ENCODE results near the gene SSH2. TPM values are rescaled to one million over a fixed set of nuclear protein-coding genes. Genes with fewer than 3 reads are reported as not detected.

SSH2 gene
- total RNA-seq, 1 donor from 2014 or later: 11.2 TPM

DNA sequence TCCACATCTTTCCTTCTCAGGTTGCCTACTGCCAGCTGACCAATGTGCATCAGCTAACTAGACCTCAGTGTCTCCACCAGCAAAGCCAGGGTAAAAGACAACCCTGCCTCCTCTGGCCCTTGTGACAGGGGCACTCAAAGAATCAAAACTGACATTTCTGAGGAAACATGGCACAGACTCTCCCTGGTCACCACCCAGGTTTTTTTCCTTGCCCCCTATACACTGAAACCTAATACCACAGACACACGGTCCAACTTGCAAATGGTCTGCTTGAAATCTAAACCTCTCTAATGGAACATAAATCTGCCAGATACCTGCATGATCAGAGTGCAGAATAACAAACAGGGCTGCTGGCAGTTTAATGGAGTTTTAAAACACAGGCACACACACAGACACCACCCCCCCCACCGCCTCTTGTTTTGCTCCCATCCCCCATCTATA, 287.8 kb downstream of the SSH2 start:
- no peak for DNase-seq (ENCODE audit: low spot score)
- ATAC-seq: no peak

DNA sequence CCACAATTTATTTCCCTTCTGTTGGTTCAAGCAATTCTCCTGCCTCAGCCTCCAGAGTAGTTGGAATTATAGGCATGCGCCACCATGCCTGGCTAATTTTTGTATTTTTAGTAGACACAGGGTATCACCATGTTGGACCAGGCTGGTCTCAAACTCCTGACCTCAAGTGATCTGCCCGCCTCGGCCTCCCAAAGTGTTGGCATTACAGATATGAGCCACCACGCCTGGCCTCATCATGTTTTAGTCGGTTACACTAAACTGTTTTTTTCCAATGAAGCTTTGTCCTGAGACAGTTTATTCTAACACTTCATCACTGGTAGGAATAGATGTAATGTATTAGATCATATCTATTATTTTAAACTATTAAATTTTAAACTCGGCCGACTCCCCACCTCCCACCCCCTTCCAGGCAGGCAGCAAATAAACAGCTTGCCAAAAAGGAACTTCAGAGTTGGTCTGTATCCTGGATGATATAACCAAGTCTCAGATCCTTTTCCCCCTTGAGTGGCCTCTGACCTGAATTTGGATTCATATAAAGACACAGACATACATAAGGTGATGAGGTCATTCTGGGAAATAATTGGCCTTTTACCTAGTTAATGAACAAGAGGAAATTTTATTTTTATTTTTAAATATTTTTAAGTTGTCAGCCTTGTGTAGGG, 288.9 kb downstream of the SSH2 start:
- DNase-seq (ENCODE audit: low spot score) (no peak), ATAC-seq (no peak)

DNA sequence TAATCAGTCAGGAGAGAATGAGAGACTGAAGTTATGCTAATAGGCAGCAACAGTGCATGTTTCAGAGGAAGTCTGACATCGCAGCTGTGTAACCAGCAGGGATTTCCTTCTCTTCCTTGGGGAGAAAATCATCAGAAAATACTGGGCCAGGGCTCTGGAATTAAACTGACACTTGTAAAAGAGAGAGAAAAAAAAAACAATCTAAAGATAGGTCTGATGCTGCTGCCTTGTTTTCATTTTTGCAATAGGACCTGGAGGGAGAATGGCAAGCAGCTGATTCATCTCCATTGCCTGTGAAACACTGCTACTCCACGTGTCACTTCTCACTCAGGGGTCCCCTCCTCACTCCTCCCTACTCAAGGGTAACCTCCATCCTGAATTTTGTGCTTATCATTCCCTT, 289.6 kb downstream of the SSH2 start:
- DNase-seq (ENCODE audit: low spot score) (no peak), ATAC-seq (no peak)

DNA sequence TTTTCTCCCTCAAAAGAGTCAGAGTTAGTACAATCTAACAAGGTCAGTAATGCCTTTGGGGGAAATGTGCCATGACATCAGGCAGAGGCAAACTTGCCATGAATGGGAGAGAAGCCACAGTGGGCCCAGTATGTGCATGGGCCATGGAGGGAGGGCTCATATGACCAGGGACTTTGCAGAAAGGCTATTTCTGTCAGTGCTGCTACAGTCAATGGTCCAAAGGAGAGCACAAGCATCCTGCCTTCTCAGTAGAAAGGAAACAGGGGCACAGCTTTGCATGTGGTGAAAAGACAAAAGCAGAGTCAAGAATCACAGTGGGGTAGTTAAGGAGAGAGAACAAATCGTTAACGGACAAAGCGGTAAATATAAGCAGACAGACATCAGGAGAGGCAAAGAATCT, 296.1 kb downstream of the SSH2 start:
- DNase-seq (ENCODE audit: low spot score) (no peak), ATAC-seq (no peak)

DNA sequence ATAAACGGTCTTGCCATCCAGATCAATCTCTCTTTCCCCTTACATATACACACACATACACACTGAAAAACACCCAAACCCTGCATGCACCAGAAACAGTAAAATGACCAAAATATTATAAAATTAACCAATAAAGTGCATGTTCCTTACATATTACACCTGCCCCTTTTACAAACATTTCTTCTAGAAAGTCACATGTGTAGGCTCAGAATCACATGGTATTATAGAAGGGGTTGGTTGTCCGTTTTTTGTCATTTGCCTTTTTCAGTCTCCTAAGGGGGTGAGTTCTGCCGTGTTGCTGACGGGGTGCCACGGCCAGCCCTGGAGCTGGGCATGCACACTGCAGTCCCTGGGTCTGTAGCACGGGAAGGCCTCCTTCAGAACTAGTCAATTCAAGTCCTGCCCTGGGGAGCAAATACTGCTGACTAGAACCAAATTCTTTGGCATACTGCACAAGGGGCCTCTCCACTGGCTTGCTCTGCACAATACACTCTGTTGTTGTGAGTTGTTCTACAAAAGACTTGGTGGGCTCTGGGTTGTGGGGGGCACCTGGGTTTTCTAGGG, 299.3 kb downstream of the SSH2 start:
- ATAC-seq (no peak), DNase-seq (ENCODE audit: low spot score) (no peak)

DNA sequence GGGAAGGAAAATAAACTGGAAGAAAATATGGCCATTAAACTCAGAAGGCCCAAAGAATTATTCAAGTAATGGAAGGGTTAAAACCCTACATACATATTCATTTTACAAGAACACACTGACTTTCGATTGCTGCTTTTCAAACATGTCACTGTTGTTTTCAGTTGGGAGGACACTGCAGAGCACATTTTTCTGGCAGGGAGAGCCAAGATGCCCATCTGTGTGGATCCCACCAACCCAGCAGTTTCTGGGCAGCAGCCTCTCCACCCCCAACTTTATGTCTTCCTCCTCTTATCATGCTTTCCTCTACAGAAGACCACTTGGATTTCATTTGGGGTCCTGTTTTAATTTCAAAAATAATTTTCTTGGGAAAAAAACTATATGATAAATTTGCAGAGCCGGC, 300.2 kb downstream of the SSH2 start:
- ATAC-seq (no peak), DNase-seq (ENCODE audit: low spot score) (no peak)

DNA sequence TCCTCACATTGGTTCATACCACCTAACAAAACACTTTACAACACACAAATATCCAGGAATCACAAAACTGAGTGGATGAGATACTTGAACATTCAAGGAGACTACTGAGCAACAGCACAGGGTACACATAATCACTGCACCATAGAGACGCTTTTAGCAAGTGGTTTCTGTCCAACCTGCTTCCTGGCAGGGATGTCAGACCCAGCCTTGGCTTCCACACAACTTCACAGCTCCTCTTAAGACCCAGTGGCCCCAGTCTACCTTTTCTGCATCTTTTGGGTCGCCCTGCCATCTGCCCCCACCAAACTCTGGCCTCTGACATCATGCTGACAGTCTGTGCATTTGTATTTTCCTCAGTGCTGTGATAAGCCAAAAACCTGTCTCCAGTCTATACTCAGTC, 301.4 kb downstream of the SSH2 start:
- no peak for DNase-seq (ENCODE audit: low spot score)
- ATAC-seq: no peak

DNA sequence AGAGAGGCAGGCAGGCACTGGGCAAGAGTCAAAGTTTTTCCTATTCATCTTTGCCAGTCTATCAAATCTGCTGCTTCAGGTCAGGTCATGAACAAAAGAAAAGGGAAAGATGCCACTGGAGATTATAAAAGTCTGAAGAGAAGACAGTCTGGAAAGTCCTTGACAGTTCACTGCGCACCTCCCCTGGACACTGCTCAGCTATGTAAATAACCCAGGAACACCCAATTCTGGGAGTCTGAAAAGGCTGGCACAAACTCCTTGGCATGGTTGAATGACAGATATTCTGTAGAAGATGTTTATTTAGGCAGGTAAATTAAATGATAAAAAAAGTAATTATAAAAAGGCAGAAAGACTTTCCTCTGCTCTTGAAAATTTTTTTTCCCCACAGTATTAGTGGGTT, 302.1 kb downstream of the SSH2 start:
- no peak for ATAC-seq

DNA sequence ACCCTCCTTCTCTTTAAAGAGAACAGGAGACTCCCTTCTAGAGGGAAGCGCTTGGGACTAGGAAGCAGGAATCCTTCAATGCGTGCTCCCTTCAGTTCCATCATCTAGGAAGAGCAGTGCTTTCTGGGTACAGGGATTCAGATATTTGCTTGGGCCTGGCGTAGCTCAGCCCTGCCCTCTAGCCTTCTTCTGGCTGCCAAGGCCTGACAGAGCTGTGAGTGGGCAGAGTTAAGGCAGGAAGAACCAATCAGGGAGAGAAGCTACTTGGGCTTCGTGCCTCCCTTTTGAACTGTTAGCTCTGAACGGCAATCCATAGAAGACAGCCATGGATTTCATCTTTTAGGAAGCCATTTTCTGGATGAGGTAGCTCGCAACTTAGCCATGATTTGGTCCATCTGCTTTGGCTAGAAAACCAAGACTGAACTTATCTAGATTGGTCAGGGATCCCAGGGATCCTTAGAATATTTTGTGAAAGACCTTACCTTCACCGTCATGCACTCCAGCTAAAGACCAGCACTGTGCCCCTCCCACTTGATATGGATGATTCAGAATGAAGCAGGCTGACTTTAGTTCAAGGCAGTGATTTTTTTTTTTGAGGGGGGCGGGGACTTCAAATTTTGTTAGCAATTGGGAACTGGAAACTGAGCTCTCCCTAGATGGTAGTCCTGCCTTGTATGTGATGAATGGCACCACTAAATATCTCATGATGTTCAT, 304.8 kb downstream of the SSH2 start:
- DNase-seq (ENCODE audit: low spot score): no peak
- ATAC-seq: peak; percentile 30

More for the DNA sequence above, 302.1 kb downstream of the SSH2 start:
- no peak for DNase-seq (ENCODE audit: low spot score)

DNA sequence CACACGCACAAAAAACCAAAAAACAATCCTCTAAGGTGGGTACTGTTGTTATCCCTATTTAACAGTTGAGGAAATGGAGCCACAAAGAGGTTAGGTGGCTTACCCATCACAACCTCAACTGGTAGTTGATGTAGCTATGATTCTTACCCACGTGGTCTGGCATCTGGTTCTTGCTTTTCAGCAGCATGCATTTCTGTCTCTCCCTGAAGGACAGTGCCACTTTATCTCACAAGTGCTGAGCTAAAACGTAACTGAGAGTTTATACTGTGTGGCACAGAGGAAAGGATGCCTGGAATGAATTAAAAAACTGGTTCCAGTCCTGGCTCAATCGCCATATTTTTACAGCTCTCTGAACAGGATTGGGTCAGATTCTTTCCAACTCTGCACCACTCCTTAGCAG, 305.4 kb downstream of the SSH2 start:
- DNase-seq (ENCODE audit: low spot score) (no peak), ATAC-seq (no peak)

DNA sequence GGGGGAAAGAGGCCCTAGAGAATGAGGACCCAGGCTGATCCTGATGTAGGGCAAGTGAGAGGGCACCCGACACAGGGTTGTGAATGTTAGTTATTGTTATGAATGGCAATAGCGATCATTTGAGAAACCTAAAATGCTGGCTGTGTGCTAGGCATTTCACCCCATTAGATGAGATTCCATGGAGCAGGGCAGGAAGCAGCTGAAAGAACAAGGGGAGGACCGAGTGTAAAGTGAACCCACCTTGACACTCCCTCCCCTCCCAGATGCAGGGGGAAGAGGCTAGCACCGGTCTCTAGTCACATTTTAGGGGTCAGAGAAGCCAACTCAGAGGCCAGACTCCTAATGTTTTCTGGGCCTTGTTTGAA, 306.8 kb downstream of the SSH2 start:
- DNase-seq (ENCODE audit: low spot score) (no peak), ATAC-seq (no peak)

DNA sequence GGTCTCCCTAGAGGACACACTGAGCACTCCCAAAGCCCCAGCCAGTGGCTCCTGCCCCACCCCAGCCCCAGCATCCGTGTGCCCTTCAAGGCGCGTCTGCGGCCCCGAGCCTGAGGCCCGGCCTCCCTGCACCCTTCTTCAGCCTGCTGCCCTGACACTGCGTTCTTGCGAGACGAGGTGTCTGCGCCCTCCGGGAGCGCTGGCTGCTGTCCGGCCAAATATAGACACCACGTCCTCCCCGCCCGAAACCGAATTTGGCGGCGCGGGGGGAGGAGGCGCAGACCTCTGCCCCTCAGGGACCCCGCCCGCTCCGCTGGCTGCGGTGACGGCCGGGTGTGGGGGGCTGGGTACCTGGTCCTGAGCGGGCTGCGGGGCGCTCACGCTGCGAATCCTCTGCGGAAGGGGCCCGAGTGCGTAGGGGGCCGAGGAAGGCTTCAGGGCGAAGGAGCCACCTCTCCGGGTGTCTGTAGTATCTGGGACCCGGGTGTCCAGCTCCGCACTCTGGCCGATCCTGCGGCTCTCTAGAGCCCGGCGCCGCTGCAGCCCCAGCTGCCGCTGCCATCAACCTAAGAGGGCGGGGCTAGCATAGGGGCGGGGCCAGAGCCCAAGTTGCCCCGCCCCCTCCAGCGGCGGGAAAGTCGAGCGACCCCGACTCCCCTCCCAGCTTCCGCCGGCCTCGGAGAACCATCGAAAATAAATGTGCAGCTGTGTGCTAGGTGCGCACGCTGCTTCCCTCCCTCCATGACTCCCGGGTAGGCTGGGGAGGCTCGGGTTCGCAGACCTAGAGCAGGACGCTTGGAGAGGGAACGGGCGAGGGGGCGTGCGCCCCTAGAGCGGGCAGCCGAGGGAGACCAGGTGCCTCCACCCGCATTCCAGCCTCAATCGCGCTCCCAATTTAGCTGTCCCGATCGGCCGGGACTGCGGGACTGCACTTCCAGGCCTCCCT, 307.4 kb downstream of the SSH2 start, which contains the start of gene CORO6:
Gene CORO6, minus strand, starts transcription at position 576 of the 946 bp plus-strand sequence. CDS start 1,491 bp downstream, outside the sequence.
- ATAC-seq: peak; percentile 41
- no peak for DNase-seq (ENCODE audit: low spot score)

DNA sequence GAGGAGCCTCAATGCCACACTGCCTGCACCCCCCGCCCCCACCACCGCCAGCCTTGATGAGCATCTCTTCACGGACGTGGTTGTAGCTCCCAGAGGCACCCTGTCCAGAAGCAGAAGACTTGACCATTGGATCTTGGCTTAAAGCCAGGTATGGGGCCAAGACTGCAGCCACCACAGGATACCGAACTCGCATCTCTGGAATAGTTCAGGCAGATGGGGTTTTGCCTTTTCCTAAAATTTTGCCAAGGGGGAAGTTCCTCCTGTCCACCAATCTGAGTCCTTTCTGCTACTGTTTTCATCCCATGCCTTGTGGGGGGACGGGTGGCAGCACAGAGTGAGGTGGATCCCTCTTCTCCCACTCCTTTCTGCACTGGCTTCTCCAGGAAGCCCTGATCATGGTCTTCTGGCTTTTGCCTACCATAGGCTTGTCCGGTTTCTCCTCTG, 308.3 kb downstream of the SSH2 start:
- DNase-seq (ENCODE audit: low spot score): no peak
- no peak for ATAC-seq

DNA sequence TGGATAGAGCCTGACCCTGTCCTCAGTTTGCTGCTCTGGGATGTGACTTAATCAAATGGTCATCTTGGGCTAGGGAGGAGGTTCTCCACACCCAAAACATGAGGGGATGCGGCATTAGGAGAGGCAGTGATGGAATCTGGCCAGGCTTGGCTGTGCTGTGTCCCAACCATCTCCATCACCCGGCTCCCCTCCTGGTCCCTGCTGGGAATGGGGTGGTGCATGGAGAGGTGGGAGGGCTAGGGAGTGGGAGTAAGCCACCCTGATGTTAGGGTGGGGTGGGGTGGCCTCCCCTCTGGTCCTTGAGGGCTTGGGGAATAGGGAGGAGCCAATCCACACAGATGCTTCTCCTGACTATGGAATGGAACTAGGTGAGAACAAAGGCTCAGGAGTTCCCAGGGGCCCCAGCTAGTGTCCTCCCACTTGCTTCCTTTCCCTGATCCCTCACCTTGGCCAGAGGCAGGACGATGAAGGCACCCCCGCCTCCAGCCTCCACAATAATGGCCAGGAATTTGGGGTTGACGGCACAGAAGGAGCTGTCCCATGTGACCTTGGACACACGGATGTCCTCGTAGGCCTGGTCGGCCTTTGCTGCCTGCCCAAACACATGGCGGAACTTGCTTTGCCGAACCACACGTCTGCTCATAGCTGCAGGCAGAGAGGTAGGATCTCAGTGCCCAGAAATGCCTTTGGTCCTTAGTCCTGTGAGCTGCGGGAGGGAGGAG, 309.1 kb downstream of the SSH2 start:
- ATAC-seq (no peak), DNase-seq (ENCODE audit: low spot score) (no peak)

DNA sequence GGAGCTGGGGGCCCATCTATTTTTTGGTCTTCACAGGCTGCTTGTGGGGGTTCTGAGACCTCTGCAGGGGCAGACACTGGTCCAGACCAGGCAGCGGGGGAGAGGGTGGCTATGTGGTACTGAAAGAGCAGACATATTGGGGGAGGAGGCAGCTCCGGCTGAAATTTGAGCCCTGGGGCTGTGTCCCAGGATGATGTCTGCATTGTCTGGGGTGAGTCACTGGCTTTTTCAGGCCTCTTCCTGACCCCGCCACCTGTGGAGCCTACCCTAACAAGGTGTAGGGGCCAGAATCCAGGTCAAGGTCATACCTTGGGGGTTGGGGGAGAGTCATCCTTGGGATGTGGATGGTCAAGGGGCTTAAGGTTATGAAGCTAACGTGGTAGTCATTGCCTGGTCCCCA, 309.8 kb downstream of the SSH2 start:
- DNase-seq (ENCODE audit: low spot score): no peak
- ATAC-seq: no peak

DNA sequence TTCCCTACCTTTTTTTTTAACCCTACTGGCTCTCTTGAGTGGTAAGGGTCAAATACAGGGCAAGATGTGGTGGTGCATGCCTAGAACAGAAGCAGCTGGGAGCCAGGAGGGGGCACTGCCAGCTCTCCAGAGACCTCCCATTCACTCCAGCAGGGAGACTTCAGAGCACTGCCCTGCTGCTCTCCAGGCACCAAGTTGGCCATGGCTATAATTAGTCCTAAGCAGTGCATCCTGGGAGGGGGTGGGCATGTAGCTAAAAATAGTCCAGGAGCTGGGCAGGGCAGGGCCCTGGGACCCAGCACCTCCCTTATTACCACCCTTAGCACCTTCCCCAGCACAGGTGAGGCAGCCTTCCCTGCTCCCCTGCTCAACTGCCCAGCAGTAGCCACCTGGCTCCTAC, 310.8 kb downstream of the SSH2 start:
- DNase-seq (ENCODE audit: low spot score) (no peak), ATAC-seq (no peak)

DNA sequence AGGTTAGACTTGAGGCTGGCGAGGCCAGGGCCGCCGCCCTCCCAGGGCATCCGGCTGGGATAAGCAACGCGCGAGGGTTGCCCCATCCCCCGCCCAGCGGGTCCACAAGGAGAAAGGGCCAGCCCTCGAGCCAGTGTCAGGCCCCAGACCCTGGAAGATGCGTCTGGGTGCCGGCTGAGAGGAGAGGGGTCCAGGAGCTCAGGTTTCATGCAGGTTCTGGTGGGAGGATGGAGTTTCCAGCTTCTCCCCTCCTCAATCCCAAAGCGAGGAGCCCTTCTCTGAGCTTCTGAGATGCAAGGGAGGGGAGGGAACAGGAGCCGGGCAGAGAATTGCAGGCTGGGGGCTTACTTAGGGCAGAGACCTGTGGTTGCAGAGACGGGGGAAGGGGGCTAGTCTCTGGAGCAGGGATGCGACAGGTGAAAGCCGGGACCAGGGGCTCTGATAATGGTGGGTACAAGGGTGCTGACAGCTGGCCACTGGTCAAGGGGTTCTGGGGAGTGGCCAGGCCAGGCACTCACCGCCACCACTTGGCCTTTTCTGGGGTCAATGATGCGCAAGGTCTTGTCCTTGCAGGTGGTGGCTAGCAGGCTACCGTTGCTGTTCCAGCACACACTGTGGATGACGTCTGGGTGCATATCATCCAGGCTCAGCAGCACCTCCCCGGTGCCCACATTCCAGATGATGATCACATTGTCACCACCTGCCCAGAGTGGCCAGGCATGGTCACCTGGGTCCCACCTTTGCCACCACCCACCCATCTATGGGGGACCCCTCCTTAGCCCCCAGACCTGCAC, 311.6 kb downstream of the SSH2 start:
- ATAC-seq (peak; percentile 3), DNase-seq (ENCODE audit: low spot score) (no peak)

DNA sequence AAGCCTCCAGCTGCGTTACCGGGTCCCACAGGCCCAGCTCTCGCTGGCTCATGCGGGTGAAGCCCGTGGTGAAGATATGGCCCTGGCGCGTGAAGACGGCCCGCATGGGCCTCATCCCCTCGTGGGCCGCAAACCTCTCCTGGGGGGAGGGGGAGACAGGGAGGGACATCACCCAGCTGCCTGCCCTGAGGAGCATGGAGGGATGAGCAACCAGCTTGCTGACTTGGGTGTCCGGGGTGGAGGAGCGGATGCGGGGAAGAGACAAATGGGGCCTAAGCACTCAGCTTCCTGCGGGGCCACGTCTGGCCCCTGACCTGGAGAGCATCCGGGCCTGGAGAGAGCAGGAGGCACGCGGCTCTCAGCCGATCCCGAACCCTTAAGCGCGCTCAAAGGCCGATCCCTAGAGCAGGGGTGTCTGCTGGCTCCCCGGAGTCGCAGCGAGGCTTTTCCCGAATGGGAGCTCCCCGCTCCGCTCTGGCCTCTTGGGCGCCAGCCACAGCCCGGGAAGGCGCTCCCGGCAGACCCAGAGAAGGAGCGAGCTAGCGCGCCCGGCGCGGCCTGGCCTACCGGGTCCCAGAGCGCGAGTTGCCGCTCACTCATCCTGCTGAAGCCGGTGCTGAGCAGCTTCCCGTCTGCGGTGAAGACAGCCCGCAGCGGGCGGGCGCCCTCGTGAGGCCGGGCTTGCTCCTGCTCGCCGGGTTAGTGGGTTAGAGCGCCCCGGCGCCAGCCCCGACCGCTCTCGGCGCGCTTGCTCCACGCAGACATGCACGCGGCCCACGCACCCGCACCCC, 312.4 kb downstream of the SSH2 start:
- ATAC-seq: peak; percentile 82
- DNase-seq (ENCODE audit: low spot score): peak; percentile 86

DNA sequence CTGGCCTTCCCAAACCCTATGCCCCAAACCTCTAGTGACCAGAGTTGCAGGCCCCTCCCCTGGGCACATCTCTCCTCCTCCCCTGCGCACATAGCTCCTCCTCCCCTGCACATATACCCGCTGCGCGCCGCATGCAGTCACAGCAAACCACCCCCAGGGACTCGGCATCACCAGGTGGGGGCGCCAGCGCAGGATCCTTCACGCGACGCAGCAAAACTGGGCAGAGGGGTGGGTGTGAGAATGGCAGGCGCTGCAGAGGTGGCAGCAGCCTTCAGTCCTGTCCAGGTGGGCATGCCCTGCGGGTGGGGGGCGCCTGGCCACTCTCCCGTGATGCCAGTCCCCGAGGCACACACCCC, 312.9 kb downstream of the SSH2 start:
- peak; percentile 72 for DNase-seq (ENCODE audit: low spot score)
- peak; percentile 48 for ATAC-seq

All from left lobe of liver (tissue), 2 donors.